ENCODE measurements around the gene MXI1. TPM values are rescaled to one million over a fixed set of nuclear protein-coding genes. Genes with fewer than 3 reads are reported as not detected.
"Not testable (repeated sequence)": the region's sequence is repeated elsewhere in the genome, so short reads cannot be mapped to it uniquely, and the experiment has no call there.

Gene MXI1
- total RNA-seq, 1 donor from 2014 or later, result 14.7 TPM

DNA sequence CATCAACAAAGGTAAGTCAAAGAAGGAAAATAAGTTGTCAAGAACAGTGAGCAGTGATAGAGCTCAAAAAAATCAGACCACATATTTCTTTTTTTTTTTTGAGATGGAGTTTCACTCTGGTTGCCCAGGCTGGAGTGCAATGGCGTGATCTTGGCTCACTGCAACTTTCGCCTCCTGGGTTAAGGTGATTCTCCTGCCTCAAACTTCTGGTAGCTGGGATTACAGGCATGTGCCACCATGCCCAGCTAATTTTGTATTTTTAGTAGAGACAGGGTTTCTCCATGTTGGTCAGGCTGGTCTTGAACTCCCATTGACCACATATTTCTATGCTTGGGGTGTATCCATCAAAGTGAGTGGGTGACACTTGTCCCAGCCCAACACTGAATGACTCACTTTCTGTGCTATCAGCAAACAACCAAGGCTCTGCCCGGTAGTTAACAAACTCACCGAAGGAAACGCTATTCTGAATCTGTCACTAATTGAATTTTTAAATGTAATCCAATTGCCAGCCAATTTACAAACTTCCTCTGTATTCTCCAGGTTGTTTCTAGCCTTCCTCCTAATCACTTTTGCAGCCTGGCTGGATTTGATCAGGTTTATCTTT is 116.9 kb downstream of the MXI1 start:
- Mint-ChIP-seq H3K27ac (peak overlapping the region; percentile 97), H3K4me1 (ENCODE audit: low read depth) (peaks cover 56% of the 10 kb centered on the region), H3K9me3 (peaks cover 21% of the 10 kb centered on the region), H3K36me3 (ENCODE audit: low read depth) (peaks cover 15% of the 10 kb centered on the region), H3K27me3 (ENCODE audit: insufficient read depth) (peaks cover 3% of the 10 kb centered on the region), H3K4me3 (peak overlapping the region; percentile 47)
- intact Hi-C loops (cut with micrococcal nuclease), result loop anchor here (1.0 kb wide), 1 partner anchor 49 kb away; no protein-coding TSS in a partner anchor
- no peak for DNase-seq (ENCODE audit: low spot score)

- Mint-ChIP-seq H3K9me3 (peaks cover 26% of the 10 kb centered on the region), H3K36me3 (ENCODE audit: low read depth) (peaks cover 19% of the 10 kb centered on the region), H3K27ac (peak overlapping the region; percentile 97), H3K4me3 (peak overlapping the region; percentile 47), H3K4me1 (ENCODE audit: low read depth) (peaks cover 56% of the 10 kb centered on the region), H3K27me3 (ENCODE audit: insufficient read depth) (peaks cover 3% of the 10 kb centered on the region)
- DNase-seq (ENCODE audit: low spot score), result no peak
- intact Hi-C loops (cut with micrococcal nuclease), result loop anchor here (1.0 kb wide), 2 partner anchors 28 to 48 kb away; no protein-coding TSS in a partner anchor
Measured at GRCh38 chr10:110324805-110325280, 117.4 kb downstream of the MXI1 start.

- intact Hi-C loops (cut with micrococcal nuclease), result loop anchor here (1.0 kb wide), 1 partner anchor 30 kb away; no protein-coding TSS in a partner anchor
- Mint-ChIP-seq H3K4me1 (ENCODE audit: low read depth) (peaks cover 60% of the 10 kb centered on the region), H3K27me3 (ENCODE audit: insufficient read depth) (peaks cover 3% of the 10 kb centered on the region), H3K9me3 (peaks cover 33% of the 10 kb centered on the region), H3K27ac (peak overlapping the region; percentile 69), H3K36me3 (ENCODE audit: low read depth) (peaks cover 23% of the 10 kb centered on the region), H3K4me3 (peak overlapping the region; percentile 0)
- no peak for DNase-seq (ENCODE audit: low spot score)
Measured at GRCh38 chr10:110326351-110327032, 119.1 kb downstream of the MXI1 start.

DNA sequence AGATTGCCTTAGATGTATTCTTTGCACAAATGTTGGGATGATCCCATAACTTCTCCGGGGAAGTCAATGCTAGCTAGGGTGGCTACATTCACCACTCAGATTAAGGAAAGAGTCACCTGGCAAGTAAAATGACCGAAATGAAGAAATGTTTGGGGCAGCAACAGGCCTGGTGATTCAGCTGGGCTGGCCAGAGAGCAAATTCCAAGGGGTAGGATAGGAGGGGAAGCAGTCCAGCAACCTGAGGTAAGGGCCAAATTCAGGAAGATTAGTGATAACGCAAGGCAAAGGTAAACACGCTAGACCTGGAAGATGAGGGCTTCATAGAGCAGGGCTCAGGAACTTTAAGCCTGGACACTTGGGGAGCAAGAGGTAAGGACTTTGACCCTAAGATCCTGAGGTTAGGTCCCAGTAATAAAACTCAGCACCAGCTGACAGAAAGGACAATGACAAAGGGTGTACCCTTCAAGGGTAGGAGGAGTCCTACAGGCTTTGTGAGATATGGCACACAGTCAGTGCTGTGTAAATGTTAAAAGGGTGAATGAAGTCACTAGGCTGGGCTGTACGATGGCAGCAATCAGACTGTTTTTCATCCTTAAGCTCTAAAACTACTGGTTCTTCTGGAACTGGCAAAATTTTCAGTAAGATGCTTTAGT is 120.0 kb downstream of the MXI1 start:
- Mint-ChIP-seq H3K9me3 (peaks cover 29% of the 10 kb centered on the region), H3K4me3 (no peak overlapping the region), H3K27me3 (ENCODE audit: insufficient read depth) (peaks cover 3% of the 10 kb centered on the region), H3K27ac (peak overlapping the region; percentile 61), H3K36me3 (ENCODE audit: low read depth) (peaks cover 19% of the 10 kb centered on the region), H3K4me1 (ENCODE audit: low read depth) (peaks cover 55% of the 10 kb centered on the region)
- intact Hi-C loops (cut with micrococcal nuclease), result no loop called here
- DNase-seq (ENCODE audit: low spot score), result no peak

GRCh38 chr10:110330675-110331074 is 123.3 kb downstream of the MXI1 start:
- no peak overlapping the region for H3K4me3 Mint-ChIP-seq
- peaks cover 43% of the 10 kb centered on the region for H3K4me1 Mint-ChIP-seq (ENCODE audit: low read depth)
- H3K36me3 Mint-ChIP-seq (ENCODE audit: low read depth), result peaks cover 13% of the 10 kb centered on the region
- H3K27me3 Mint-ChIP-seq (ENCODE audit: insufficient read depth), result peaks cover 3% of the 10 kb centered on the region
- intact Hi-C loops (cut with micrococcal nuclease), result no loop called here
- peaks cover 23% of the 10 kb centered on the region for H3K9me3 Mint-ChIP-seq
- DNase-seq (ENCODE audit: low spot score), result no peak
- H3K27ac Mint-ChIP-seq, result peak overlapping the region; percentile 81

GRCh38 chr10:110331226-110331795 is 123.9 kb downstream of the MXI1 start:
- H3K4me3 Mint-ChIP-seq; intact Hi-C loops (cut with micrococcal nuclease); H3K27ac Mint-ChIP-seq; H3K27me3 Mint-ChIP-seq (ENCODE audit: insufficient read depth); DNase-seq (ENCODE audit: low spot score): not testable (repeated sequence)
- Mint-ChIP-seq H3K4me1 (ENCODE audit: low read depth) (peaks cover 43% of the 10 kb centered on the region), H3K9me3 (peaks cover 20% of the 10 kb centered on the region), H3K36me3 (ENCODE audit: low read depth) (peaks cover 13% of the 10 kb centered on the region)

GRCh38 chr10:110334061-110334656 is 126.8 kb downstream of the MXI1 start:
- intact Hi-C loops (cut with micrococcal nuclease), result loop anchor here (2.0 kb wide), 1 partner anchor 23 kb away; no protein-coding TSS in a partner anchor
- Mint-ChIP-seq H3K36me3 (ENCODE audit: low read depth) (peaks cover 17% of the 10 kb centered on the region), H3K9me3 (peaks cover 19% of the 10 kb centered on the region), H3K4me3 (no peak overlapping the region), H3K4me1 (ENCODE audit: low read depth) (peaks cover 51% of the 10 kb centered on the region), H3K27me3 (ENCODE audit: insufficient read depth) (no peaks in the 10 kb centered on the region), H3K27ac (no peak overlapping the region)
- DNase-seq (ENCODE audit: low spot score), result no peak

DNA sequence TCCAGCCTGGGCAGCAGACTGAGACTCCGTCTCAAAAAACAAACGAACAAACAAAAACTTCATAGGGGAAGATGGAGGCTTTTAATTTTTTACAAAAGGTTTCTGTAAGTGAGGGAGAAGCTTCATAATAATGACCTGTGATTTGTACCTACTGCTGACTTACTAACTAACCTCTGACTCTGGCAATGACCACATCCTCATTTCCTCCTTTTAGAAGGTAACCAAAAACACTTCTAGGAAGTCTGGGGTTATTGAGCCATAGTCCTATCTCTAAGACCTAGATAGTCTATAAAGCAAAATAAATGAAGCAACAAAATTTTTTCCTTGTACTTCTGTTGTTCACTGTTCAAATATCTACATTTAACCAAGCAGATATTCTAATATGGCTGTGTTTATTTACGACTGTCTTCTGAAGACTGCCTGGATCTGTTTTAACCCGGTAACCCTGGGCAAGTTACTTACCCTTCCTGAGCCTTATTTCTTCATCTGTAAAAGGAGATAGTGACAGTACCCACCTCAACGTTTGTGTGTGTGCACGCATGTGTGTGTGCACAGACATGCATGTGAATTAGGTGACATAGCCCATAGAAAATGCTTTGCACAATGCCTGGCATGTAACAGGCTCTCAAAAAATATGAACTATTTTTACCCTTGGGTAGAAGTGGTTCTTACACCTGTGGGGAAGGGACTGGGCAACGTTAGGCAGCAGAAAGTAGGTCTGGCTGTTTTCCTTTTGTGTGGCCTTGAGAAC is 128.1 kb downstream of the MXI1 start:
- no peaks in the 10 kb centered on the region for H3K27me3 Mint-ChIP-seq (ENCODE audit: insufficient read depth)
- peaks cover 7% of the 10 kb centered on the region for H3K9me3 Mint-ChIP-seq
- peaks cover 10% of the 10 kb centered on the region for H3K36me3 Mint-ChIP-seq (ENCODE audit: low read depth)
- H3K4me1 Mint-ChIP-seq (ENCODE audit: low read depth), result peaks cover 53% of the 10 kb centered on the region
- intact Hi-C loops (cut with micrococcal nuclease), result loop anchor here (1.0 to 2.0 kb wide), 2 partner anchors 10 to 21 kb away; no protein-coding TSS in a partner anchor
- H3K4me3 Mint-ChIP-seq, result peak overlapping the region; percentile 6
- peak overlapping the region; percentile 46 for H3K27ac Mint-ChIP-seq
- no peak for DNase-seq (ENCODE audit: low spot score)

GRCh38 chr10:110336111-110336721 is 128.8 kb downstream of the MXI1 start:
- intact Hi-C loops (cut with micrococcal nuclease), result loop anchor here (1.0 kb wide), 1 partner anchor 9 kb away; no protein-coding TSS in a partner anchor
- H3K4me3 Mint-ChIP-seq, result no peak overlapping the region
- no peaks in the 10 kb centered on the region for H3K27me3 Mint-ChIP-seq (ENCODE audit: insufficient read depth)
- peaks cover 53% of the 10 kb centered on the region for H3K4me1 Mint-ChIP-seq (ENCODE audit: low read depth)
- peaks cover 7% of the 10 kb centered on the region for H3K36me3 Mint-ChIP-seq (ENCODE audit: low read depth)
- H3K27ac Mint-ChIP-seq, result peak overlapping the region; percentile 46
- H3K9me3 Mint-ChIP-seq, result no peaks in the 10 kb centered on the region
- DNase-seq (ENCODE audit: low spot score), result no peak

Data from activated T-helper 1 cell treated with anti-CD3 and anti-CD28 coated beads, Interleukin-12 subunit alpha, Interleukin-12 subunit beta, Interleukin-2, Interleukin-4 antibody, amounts not matched to agents 30 ng/mL and 10 ng/mL and 1 ng/mL, durations not matched to agents 14 hours and 24 hours and 36 hours (primary cell).